ENCODE measurements around the gene ZNF524.
"Not testable (repeated sequence)": the region's sequence is repeated elsewhere in the genome, so short reads cannot be mapped to it uniquely, and the experiment has no call there.

ZNF524 gene

DNA sequence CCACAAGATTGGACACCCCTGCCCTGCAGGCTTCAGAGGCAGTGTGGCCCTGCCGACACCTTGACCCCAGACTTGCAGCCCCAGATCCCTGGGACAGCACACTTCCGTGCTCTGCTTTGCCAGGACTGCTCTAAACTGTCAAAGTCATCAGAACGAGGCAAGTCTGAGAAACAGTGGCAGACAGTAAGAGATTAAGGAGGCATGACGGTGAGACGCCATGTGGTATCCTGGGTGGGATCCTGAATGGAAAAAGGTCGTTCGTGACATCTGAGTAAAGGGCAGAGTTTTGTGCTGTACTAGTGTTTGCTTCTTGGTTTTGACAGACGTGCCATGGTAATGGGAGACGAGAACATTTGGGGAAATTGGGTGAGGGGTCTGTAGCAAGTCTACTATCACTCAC lies 33.3 kb upstream of the ZNF524 start:
- H3K4me3 ChIP-seq (ENCODE audit: low read length), result no peak overlapping the region
- TF ChIP-seq, protein P1, sequence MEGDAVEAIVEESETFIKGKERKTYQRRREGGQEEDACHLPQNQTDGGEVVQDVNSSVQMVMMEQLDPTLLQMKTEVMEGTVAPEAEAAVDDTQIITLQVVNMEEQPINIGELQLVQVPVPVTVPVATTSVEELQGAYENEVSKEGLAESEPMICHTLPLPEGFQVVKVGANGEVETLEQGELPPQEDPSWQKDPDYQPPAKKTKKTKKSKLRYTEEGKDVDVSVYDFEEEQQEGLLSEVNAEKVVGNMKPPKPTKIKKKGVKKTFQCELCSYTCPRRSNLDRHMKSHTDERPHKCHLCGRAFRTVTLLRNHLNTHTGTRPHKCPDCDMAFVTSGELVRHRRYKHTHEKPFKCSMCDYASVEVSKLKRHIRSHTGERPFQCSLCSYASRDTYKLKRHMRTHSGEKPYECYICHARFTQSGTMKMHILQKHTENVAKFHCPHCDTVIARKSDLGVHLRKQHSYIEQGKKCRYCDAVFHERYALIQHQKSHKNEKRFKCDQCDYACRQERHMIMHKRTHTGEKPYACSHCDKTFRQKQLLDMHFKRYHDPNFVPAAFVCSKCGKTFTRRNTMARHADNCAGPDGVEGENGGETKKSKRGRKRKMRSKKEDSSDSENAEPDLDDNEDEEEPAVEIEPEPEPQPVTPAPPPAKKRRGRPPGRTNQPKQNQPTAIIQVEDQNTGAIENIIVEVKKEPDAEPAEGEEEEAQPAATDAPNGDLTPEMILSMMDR (IDR thresholded peaks at IDR 0.05; ENCODE audit: low read length), result no peak
- no peaks in the 10 kb centered on the region for H3K79me2 ChIP-seq (ENCODE audit: low read length)
- no peak overlapping the region for H2AFZ ChIP-seq (ENCODE audit: low read length)
- no peak overlapping the region for H3K4me2 ChIP-seq (ENCODE audit: low read depth, low read length)
- no peak overlapping the region for H3K9ac ChIP-seq (ENCODE audit: low read length)
- DNase-seq, result no peak
- H4K20me1 ChIP-seq (ENCODE audit: insufficient read depth, low read length), result no peaks in the 10 kb centered on the region
- H3K9me3 ChIP-seq (replicated peaks; ENCODE audit: insufficient read depth, low read length), result no peaks in the 10 kb centered on the region
- H3K36me3 ChIP-seq (replicated peaks; ENCODE audit: insufficient read depth, low read length), result no peaks in the 10 kb centered on the region
- no peaks in the 10 kb centered on the region for H3F3A ChIP-seq (ENCODE audit: insufficient read depth, low read length)
- H3K9me2 ChIP-seq (replicated peaks; ENCODE audit: insufficient read depth, low read length), result no peaks in the 10 kb centered on the region
- H3K27ac ChIP-seq (ENCODE audit: low read length), result no peak overlapping the region
- peaks cover 78% of the 10 kb centered on the region for H3K27me3 ChIP-seq (replicated peaks; ENCODE audit: insufficient read depth, low read length)
- no peaks in the 10 kb centered on the region for H3K4me1 ChIP-seq (ENCODE audit: low read length)

DNA sequence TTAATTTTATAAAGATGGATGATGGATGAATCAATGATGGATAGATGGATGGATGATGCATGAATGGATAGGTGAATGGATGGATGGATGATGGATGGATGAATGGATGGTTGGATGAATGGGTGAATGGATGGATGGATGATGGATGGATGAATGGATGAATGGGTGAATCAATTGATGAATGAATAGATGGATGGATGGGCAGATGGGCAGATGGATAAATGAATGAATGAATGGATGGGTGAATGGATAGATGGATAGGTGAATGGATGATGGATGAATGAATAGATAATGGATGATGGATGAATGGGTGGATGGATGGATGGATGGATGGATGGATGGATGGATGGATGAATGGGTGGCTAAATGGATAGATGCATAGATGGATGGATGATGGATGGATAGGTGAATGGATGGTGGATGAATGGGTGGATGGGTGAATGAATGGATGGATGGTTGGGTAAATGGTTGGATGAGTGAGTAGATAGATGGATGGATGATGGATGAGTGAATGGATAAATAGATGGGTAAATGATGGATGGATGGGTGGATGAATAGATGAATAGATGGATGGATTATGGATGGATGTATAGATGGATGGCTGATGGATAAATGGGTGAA lies 32.3 kb upstream of the ZNF524 start:
- H4K20me1 ChIP-seq (ENCODE audit: insufficient read depth, low read length), result no peaks in the 10 kb centered on the region
- no peak overlapping the region for H3K4me3 ChIP-seq (ENCODE audit: low read length)
- peaks cover 75% of the 10 kb centered on the region for H3K27me3 ChIP-seq (replicated peaks; ENCODE audit: insufficient read depth, low read length)
- TF ChIP-seq, protein P1 (IDR thresholded peaks at IDR 0.05; ENCODE audit: low read length), result no peak
- TF ChIP-seq EZH2phosphoT487 (IDR thresholded peaks at IDR 0.05; ENCODE audit: low read length) (no peak), EZH2 (optimal IDR thresholded peaks at IDR 0.05; ENCODE audit: low read depth, low read length) (no peak)
- H3K9me3 ChIP-seq (replicated peaks; ENCODE audit: insufficient read depth, low read length), result no peaks in the 10 kb centered on the region
- DNase-seq, result no peak
- no peaks in the 10 kb centered on the region for H3K9me2 ChIP-seq (replicated peaks; ENCODE audit: insufficient read depth, low read length)
- H3K4me1 ChIP-seq (ENCODE audit: low read length), result no peaks in the 10 kb centered on the region
- H3K36me3 ChIP-seq (replicated peaks; ENCODE audit: insufficient read depth, low read length), result no peaks in the 10 kb centered on the region
- H3F3A ChIP-seq (ENCODE audit: insufficient read depth, low read length), result no peaks in the 10 kb centered on the region
- H3K4me2 ChIP-seq (ENCODE audit: low read depth, low read length), result no peak overlapping the region
- no peak overlapping the region for H2AFZ ChIP-seq (ENCODE audit: low read length)
- H3K9ac ChIP-seq (ENCODE audit: low read length), result no peak overlapping the region
- no peak overlapping the region for H3K27ac ChIP-seq (ENCODE audit: low read length)
- no peaks in the 10 kb centered on the region for H3K79me2 ChIP-seq (ENCODE audit: low read length)

DNA sequence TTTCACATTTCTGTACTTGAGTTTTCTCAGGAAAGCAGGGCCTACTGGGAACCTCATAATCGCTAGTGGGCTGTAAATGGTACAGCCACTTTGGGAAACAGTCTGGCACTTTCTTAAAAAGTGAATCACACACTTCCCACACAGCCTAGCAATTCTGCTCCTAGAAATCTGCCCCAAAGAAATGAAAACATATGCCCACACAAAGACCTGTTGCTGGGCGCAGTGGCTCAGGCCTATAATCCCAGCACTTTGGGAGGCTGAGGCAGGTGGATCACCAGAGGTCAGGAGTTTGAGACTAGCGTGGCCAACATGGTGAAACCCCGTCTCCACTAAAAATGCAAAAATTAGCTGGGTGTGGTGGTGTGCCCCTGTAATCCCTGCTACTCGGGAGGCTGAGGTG lies 30.6 kb upstream of the ZNF524 start:
- H3K4me1 ChIP-seq (ENCODE audit: low read length); H3F3A ChIP-seq (ENCODE audit: insufficient read depth, low read length); DNase-seq; H3K4me3 ChIP-seq (ENCODE audit: low read length); H3K9ac ChIP-seq (ENCODE audit: low read length); H2AFZ ChIP-seq (ENCODE audit: low read length); H3K9me2 ChIP-seq (replicated peaks; ENCODE audit: insufficient read depth, low read length); H3K9me3 ChIP-seq (replicated peaks; ENCODE audit: insufficient read depth, low read length); H4K20me1 ChIP-seq (ENCODE audit: insufficient read depth, low read length); H3K36me3 ChIP-seq (replicated peaks; ENCODE audit: insufficient read depth, low read length); H3K4me2 ChIP-seq (ENCODE audit: low read depth, low read length); H3K27ac ChIP-seq (ENCODE audit: low read length); H3K79me2 ChIP-seq (ENCODE audit: low read length): not testable (repeated sequence)
- peaks cover 74% of the 10 kb centered on the region for H3K27me3 ChIP-seq (replicated peaks; ENCODE audit: insufficient read depth, low read length)

DNA sequence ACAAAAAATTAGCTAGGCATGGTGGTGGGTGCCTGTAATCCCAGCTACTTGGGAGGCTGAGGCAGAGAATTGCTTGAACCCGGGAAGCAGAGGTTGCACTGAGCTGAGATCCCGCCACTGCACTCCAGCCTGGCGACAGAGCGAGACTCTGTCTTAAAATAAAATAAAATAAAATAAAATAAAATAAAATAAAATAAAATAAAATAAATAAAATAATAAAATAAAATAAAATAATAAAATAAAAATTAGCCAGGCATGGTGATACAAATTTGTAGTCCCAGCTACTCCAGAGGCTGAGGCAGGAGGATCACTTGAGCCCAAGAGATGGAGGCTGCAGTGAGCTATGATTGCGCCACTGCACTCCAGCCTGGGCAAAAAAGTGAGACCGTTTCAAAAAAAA lies 26.2 kb upstream of the ZNF524 start:
- H3K4me2 ChIP-seq (ENCODE audit: low read depth, low read length); H3K79me2 ChIP-seq (ENCODE audit: low read length); DNase-seq; H3F3A ChIP-seq (ENCODE audit: insufficient read depth, low read length); H3K4me3 ChIP-seq (ENCODE audit: low read length); H2AFZ ChIP-seq (ENCODE audit: low read length); H3K4me1 ChIP-seq (ENCODE audit: low read length); H3K27ac ChIP-seq (ENCODE audit: low read length); H3K9me2 ChIP-seq (replicated peaks; ENCODE audit: insufficient read depth, low read length); H3K9me3 ChIP-seq (replicated peaks; ENCODE audit: insufficient read depth, low read length); H3K9ac ChIP-seq (ENCODE audit: low read length); H3K36me3 ChIP-seq (replicated peaks; ENCODE audit: insufficient read depth, low read length); H4K20me1 ChIP-seq (ENCODE audit: insufficient read depth, low read length): not testable (repeated sequence)
- H3K27me3 ChIP-seq (replicated peaks; ENCODE audit: insufficient read depth, low read length), result peaks cover 52% of the 10 kb centered on the region
